Ovary (tissue), 3 donors: Measurements from ENCODE around the gene PDXK.

Experiments used
- CTCF ChIP-seq, 3 donors: fragments of 450-650 bp in 2 of 3; fragments of 200-600 bp in 1 of 3; IDR thresholded peaks; one replicate each; pipeline versions ENCODE4 v1.5.1 to v1.8.0; 2016 to 2022; ENCODE audit warnings: antibody characterized with exemption in 3 of 3, mild to moderate bottlenecking in 1 of 3
- EP300 ChIP-seq: sonication (generic); formaldehyde crosslinking; IDR thresholded peaks from one replicate; pipeline ENCODE4 v1.6.1; 2017; ENCODE audit warnings: antibody characterized with exemption
- POLR2A ChIP-seq: fragments of 450-650 bp; IDR thresholded peaks from one replicate; pipeline ENCODE4 v1.6.1; 2017; ENCODE audit warnings: antibody characterized with exemption, mild to moderate bottlenecking, moderate library complexity
- donor health status: DM: no; HTN: no; CAD: no.

- no peak for TF ChIP-seq CTCF (IDR thresholded peaks at IDR 0.05)
- TF ChIP-seq POLR2A: no peak
- no peak for TF ChIP-seq EP300
Observed at GRCh38 chr21:43786807-43787440, 68.0 kb downstream of the PDXK start.
